Stimulated activated CD8-positive, alpha-beta memory T cell treated with anti-CD3 and anti-CD28 coated beads, Interleukin-7, amount 100 ng/mL, for 4 hours (primary cell): ENCODE measurements around the gene MAX.
"Not testable (repeated sequence)": the region's sequence is repeated elsewhere in the genome, so short reads cannot be mapped to it uniquely, and the experiment has no call there.

Experiments used
- DNase-seq, 2 donors: peaks; one replicate each; pipeline ENCODE4 v3.0.0-alpha.2; 2020; ENCODE audit warnings: low read depth in 2 of 2

Gene MAX

GRCh38 chr14:65038966-65039365, 63.4 kb downstream of the MAX start:
- DNase-seq, result no peak

GRCh38 chr14:65035049-65035448, 67.3 kb downstream of the MAX start:
- DNase-seq, result no peak

GRCh38 chr14:65034021-65034420, 68.3 kb downstream of the MAX start:
- DNase-seq, result no peak

- DNase-seq, result no peak
These were observed 69.1 kb downstream of the MAX start for GRCh38 chr14:65033181-65033580.

- no peak for DNase-seq
These were observed 70.0 kb downstream of the MAX start for GRCh38 chr14:65032319-65032718.

- not testable (repeated sequence) for DNase-seq
These were observed 71.0 kb downstream of the MAX start for GRCh38 chr14:65031321-65031720.

- DNase-seq, result no peak
These were observed 73.4 kb downstream of the MAX start for GRCh38 chr14:65028937-65029336.

- DNase-seq, result no peak
These were observed 75.1 kb downstream of the MAX start for GRCh38 chr14:65027127-65027799.

GRCh38 chr14:65026526-65026925, 75.8 kb downstream of the MAX start:
- DNase-seq, result no peak

GRCh38 chr14:65025818-65026217, 76.5 kb downstream of the MAX start:
- no peak for DNase-seq
